ENCODE measurements around the gene MEGF8.

The MEGF8 gene

DNA sequence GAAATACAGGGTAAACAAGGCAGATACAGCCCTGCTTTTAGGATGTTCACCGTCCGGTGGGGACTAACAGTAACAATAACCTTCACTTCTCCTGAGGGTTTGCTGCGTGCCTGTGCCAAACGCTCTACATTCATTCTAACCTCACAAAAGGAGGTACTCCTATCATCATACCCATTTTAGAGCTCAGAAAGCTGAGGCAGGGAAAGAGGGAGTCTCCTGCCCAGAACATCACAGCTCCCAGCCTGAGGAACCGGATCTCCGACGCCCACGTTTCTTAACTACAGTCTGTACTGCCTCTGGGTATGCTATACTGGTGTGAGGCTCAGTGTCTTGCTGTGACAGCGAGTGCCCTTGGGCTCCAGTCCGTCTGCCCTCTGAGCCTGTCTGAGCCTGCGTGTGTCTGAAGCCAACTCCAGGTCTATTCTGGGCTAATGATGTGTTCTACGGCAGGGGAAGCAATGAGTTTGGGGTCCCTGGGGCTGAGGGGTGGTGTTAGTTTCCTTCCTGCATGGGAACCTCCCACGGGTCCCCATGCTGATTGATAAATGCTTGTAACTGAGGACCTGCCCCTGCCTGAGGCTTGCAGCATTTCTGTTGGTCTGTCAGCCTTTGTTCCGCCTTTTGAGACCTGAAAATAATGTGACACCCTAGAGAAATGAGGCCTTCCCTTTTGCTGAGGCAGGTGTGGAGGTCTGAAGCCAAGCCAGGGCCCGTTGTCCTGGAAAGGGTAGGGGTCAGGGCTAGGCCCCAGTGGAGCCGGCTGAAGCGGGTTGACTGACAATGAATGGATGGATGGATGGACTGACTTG, 96.9 kb downstream of the MEGF8 start:
- no peak for DNase-seq

DNA sequence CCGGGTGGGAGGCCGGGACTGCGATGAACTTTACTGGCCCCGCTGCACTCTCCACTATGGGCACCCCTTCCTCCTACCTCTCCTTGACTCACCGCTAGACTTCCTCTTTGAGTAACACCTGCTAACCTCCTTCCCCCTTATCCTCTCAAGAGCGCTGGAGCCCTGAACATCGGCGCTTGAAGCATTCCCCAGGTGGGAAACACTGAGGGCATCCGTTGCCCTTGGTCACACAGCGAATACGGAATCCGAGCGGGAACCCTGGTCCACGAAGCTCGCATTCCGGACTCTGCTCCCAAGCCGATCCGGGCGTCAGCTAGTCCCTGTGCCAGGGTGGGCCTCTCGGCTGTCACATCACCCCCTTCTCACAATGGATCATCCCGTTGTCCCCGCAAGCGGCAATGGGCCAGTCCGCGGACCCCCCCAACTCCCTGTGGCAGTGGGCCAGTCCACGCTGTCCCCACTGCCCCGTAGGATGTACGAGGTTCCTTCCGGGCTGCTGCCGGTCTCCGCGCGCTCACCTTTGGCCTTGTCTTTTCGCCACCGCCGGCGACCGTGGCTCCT, 97.5 kb downstream of the MEGF8 start:
- DNase-seq: peak; percentile 74

DNA sequence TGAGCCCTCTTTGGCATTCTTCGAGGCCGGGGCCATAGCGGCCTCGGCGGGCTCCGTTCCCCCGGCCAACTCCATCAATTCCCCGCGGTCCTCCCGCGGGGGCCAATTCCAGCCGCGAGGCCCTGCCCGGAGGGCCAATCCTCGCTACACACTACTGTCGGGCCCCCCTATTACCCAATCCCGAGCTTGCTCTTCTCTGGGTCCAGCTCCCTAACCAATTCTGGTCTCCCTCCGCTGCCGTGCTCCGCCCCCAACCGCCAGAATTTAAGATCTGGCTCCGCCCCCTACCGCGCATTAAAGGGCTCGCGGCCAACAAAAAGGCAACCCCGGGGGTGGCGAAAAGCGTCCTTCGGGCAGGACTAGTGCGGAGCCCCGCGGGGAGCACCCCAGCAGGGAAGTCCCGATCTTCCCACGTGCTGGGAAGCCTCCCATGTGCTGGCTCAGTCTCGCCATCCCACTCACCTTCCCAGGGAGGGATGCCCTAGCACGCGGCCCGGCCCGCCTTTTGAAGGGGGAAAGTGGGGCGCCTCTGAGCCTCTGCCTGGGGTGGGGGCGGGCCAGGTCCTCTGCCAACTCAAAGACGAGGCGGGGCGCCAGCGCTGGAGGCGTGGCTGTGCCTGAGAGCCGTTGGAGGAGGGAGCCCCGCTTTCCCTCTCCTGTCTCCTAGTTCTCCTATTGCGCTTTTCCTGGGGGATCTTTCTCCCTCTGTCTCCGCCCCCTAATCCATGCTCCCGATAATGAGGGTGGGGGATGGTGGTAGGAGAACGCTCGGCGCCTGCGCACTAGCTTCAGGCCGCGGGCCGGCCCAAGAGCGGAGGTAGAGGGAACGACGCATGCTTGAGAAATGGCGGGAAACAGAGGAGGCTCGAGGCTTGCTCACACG, 98.3 kb downstream of the MEGF8 start:
- peak; percentile 96 for DNase-seq

DNA sequence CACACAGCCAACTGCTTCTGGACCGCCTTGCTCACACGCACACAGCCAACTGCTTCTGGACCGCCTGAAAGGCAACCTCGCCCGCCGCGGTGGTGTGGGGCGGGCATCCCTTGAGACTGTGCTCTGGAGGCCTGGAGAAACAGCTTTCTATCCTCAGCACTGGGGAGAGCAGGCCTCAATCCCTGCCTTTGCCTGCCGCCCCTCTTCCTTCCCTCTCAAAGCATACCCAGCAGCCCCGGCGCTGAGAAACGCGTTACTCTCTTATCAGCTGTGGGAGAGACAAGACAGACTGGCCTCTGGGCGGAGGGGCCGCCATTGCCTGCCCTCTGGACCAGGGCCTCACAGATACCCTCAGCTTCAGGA, 98.9 kb downstream of the MEGF8 start:
- DNase-seq: no peak

DNA sequence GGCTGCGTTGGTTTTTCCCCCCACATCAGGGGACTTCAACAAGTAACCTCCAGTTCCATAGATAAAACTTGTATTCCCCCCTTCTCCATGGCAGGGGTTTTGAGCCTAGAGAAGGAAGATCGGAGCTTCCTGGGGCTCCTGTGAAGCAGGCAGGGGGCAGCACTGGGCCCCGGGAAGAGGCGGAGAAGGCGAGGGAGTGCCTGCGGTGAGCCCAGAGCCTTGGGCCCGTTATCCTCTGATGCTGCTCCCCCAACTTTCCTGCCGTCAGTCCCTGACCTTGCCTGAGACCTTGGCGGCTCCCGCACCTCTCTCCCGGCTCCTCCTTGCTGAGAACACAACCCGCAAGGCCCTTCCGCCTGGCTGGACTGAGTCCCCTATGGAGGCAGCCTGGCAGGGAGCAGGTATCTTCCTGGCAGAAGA, 99.3 kb downstream of the MEGF8 start:
- DNase-seq: no peak

DNA sequence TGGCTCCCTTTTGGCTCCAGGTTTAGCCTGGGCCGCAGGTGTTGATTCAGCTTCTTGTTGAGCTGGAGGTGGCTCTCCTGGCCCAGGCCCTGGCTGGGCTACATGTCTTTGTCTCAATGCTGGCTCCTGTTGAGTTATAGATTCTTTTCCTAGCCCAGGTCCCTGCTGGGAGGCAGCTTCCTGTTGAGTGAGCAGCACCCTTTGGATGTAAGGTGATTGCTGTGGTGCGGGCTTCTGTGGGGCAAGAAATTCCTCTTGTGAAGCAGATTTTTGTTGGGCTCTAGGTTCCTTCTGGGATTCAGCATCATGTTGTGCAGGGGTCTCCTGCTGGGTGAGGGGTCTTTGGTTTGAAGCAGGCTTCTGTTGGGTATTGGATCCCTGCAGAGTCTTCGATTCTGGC, 101.2 kb downstream of the MEGF8 start:
- no peak for DNase-seq

DNA sequence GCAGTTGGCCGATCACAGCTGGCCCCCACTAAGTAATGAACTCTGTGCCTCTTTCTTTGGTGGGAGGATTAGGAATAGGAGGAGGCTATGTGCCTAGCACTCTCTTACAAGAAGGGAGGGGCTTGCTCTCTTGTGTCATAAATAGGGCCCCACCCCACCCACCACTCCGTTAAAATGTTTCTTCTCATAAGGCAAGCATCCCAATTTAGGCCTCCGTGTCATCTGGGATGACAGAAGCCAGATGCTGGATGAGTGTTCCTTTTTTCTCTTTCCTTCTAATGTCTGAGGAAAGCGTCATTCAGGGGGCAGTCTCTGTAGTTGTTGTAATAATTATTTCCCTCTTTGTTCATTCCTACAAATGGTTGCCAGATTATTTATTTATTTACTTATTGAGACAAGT, 101.9 kb downstream of the MEGF8 start, which contains the start of gene LIPE:
TSS of gene LIPE (minus strand) at position 76 of the 400 bp plus-strand sequence. CDS start 239 bp downstream, outside the sequence.
- DNase-seq: no peak
